Activated naive CD4-positive, alpha-beta T cell treated with Interleukin-2 at 50 U/mL for 16 hours (primary cell): ENCODE measurements around the gene CPNE2.
"Not testable (repeated sequence)": the region's sequence is repeated elsewhere in the genome, so short reads cannot be mapped to it uniquely, and the experiment has no call there.

Experiments used
- DNase-seq: peaks from one replicate; pipeline ENCODE4 v3.0.0-alpha.2; 2020

Gene CPNE2

GRCh38 chr16:57100445-57100844 lies 8.1 kb downstream of the CPNE2 start:
- DNase-seq: no peak

- DNase-seq: no peak
These were observed 10.8 kb downstream of the CPNE2 start for GRCh38 chr16:57102888-57103851.

- DNase-seq: no peak
These were observed 12.3 kb downstream of the CPNE2 start for GRCh38 chr16:57104706-57105105.

- no peak for DNase-seq
These were observed 12.8 kb downstream of the CPNE2 start for GRCh38 chr16:57105184-57105583.

GRCh38 chr16:57106767-57107166 lies 14.4 kb downstream of the CPNE2 start:
- DNase-seq: no peak

- no peak for DNase-seq
These were observed 15.0 kb downstream of the CPNE2 start for GRCh38 chr16:57107321-57107922.

- no peak for DNase-seq
These were observed 16.0 kb downstream of the CPNE2 start for GRCh38 chr16:57108432-57108831.

- DNase-seq: not testable (repeated sequence)
These were observed 17.1 kb downstream of the CPNE2 start for GRCh38 chr16:57109259-57110105.

GRCh38 chr16:57110937-57111336 lies 18.6 kb downstream of the CPNE2 start:
- no peak for DNase-seq

- DNase-seq: no peak
These were observed 19.0 kb downstream of the CPNE2 start for GRCh38 chr16:57111420-57111819.

GRCh38 chr16:57112403-57113041 lies 20.1 kb downstream of the CPNE2 start:
- no peak for DNase-seq

GRCh38 chr16:57113042-57113453 lies 20.7 kb downstream of the CPNE2 start:
- DNase-seq: no peak

- no peak for DNase-seq
These were observed 21.3 kb downstream of the CPNE2 start for GRCh38 chr16:57113664-57114063.

- DNase-seq: no peak
These were observed 22.8 kb downstream of the CPNE2 start for GRCh38 chr16:57115168-57115513.

GRCh38 chr16:57115514-57116182 lies 23.3 kb downstream of the CPNE2 start:
- no peak for DNase-seq

- no peak for DNase-seq
These were observed 26.2 kb downstream of the CPNE2 start for GRCh38 chr16:57118461-57119084.

GRCh38 chr16:57123216-57123973 lies 31.0 kb downstream of the CPNE2 start:
- DNase-seq: no peak

- DNase-seq: no peak
These were observed 31.7 kb downstream of the CPNE2 start for GRCh38 chr16:57123974-57124674.

- DNase-seq: no peak
These were observed 33.0 kb downstream of the CPNE2 start for GRCh38 chr16:57125376-57125775.

- no peak for DNase-seq
These were observed 33.6 kb downstream of the CPNE2 start for GRCh38 chr16:57125969-57126368.
